H9 (cell line): ENCODE measurements around the gene PAQR4. TPM values are rescaled to one million over a fixed set of nuclear protein-coding genes. Genes with fewer than 3 reads are reported as not detected.
"Not testable (repeated sequence)": the region's sequence is repeated elsewhere in the genome, so short reads cannot be mapped to it uniquely, and the experiment has no call there.

Experiments
- DNase-seq: peaks from one replicate; pipeline ENCODE4 v3.0.0-alpha.2; 2017
- H2AFZ ChIP-seq: one replicate; pipeline ENCODE4 v1.6.1; 2013; ENCODE audit warnings: mild to moderate bottlenecking, low read length, control low read depth, moderate library complexity
- H2AK5ac ChIP-seq: 2 replicates; pipeline ENCODE4 v1.6.1; 2013; ENCODE audit warnings: low read length, control low read depth, mixed read lengths; ENCODE audit not compliant: insufficient read length
- H2BK120ac ChIP-seq: one replicate; pipeline ENCODE4 v1.6.1; 2013; ENCODE audit warnings: low read depth, mild to moderate bottlenecking, low read length, control low read depth, inconsistent platforms; ENCODE audit not compliant: poor library complexity, severe bottlenecking
- H2BK12ac ChIP-seq: 2 replicates; pipeline ENCODE4 v1.6.1; 2013; ENCODE audit warnings: low read length, control low read depth, mixed read lengths, low read depth; ENCODE audit not compliant: insufficient read length
- H2BK15ac ChIP-seq: 2 replicates; pipeline ENCODE4 v1.6.1; 2013; ENCODE audit warnings: low read depth, low read length, control low read depth
- H2BK20ac ChIP-seq: one replicate; pipeline ENCODE4 v1.6.1; 2013; ENCODE audit warnings: low read depth, mild to moderate bottlenecking, low read length, control low read depth, inconsistent platforms; ENCODE audit not compliant: poor library complexity, severe bottlenecking
- H2BK5ac ChIP-seq: 2 replicates; pipeline ENCODE4 v1.6.1; 2013; ENCODE audit warnings: low read length, control low read depth, mixed read lengths; ENCODE audit not compliant: insufficient read length
- H3K14ac ChIP-seq: 2 replicates; pipeline ENCODE4 v1.6.1; 2013; ENCODE audit warnings: low read length, control low read depth; ENCODE audit not compliant: insufficient read depth
- H3K18ac ChIP-seq: 2 replicates; pipeline ENCODE4 v1.6.1; 2013; ENCODE audit warnings: low read depth, mild to moderate bottlenecking, mixed read lengths, low read length, control low read depth; ENCODE audit not compliant: insufficient read length
- H3K23ac ChIP-seq: 2 replicates; pipeline ENCODE4 v1.6.1; 2013; ENCODE audit warnings: low read length, control low read depth, mixed read lengths, low read depth; ENCODE audit not compliant: insufficient read length
- H3K23me2 ChIP-seq: 2 replicates; pipeline ENCODE4 v1.6.1; 2013; ENCODE audit warnings: low read depth, mild to moderate bottlenecking, mixed read lengths, low read length, control low read depth; ENCODE audit not compliant: insufficient read length, poor library complexity, severe bottlenecking
- H3K27ac ChIP-seq: 2 replicates; pipeline ENCODE4 v1.5.1; 2013; ENCODE audit warnings: low read length, control low read depth, mixed read lengths, low read depth; ENCODE audit not compliant: insufficient read length
- H3K27me3 ChIP-seq: 2 replicates; pipeline ENCODE4 v1.6.1; 2013; ENCODE audit warnings: low read length, control low read depth, inconsistent platforms; ENCODE audit not compliant: insufficient read depth
- H3K4ac ChIP-seq: 2 replicates; pipeline ENCODE4 v1.6.1; 2013; ENCODE audit warnings: low read depth, mild to moderate bottlenecking, control low read depth, inconsistent platforms, low read length, moderate library complexity
- H3K4me1 ChIP-seq: 2 replicates; pipeline ENCODE4 v1.6.1; 2013; ENCODE audit warnings: low read length, control low read depth, inconsistent platforms; ENCODE audit not compliant: insufficient read depth
- H3K4me2 ChIP-seq: 2 replicates; pipeline ENCODE4 v1.6.1; 2013; ENCODE audit warnings: low read length, control low read depth, mixed read lengths; ENCODE audit not compliant: insufficient read length, insufficient read depth
- H3K56ac ChIP-seq: 2 replicates; pipeline ENCODE4 v1.6.1; 2013; ENCODE audit warnings: low read depth, mild to moderate bottlenecking, mixed read lengths, low read length, control low read depth; ENCODE audit not compliant: insufficient read length
- H3K79me1 ChIP-seq: 2 replicates; pipeline ENCODE4 v1.6.1; 2013; ENCODE audit warnings: low read depth, mild to moderate bottlenecking, moderate library complexity, low read length, control low read depth, inconsistent platforms; ENCODE audit not compliant: insufficient read depth, poor library complexity, severe bottlenecking
- H3K79me2 ChIP-seq: 2 replicates; pipeline ENCODE4 v1.6.1; 2013; ENCODE audit warnings: low read length, control low read depth, inconsistent platforms; ENCODE audit not compliant: insufficient read depth
- H3K9ac ChIP-seq: 2 replicates; pipeline ENCODE4 v1.6.1; 2013; ENCODE audit warnings: low read length, control low read depth, mixed read lengths; ENCODE audit not compliant: insufficient read length; ENCODE audit errors: extremely low read depth
- H3K9me3 ChIP-seq: one replicate; pipeline ENCODE4 v1.6.1; 2013; ENCODE audit warnings: low read depth, low read length, inconsistent platforms; ENCODE audit not compliant: control insufficient read depth
- H3T11ph ChIP-seq: one replicate; pipeline ENCODE4 v1.6.1; 2013; ENCODE audit warnings: mild to moderate bottlenecking, low read length, control low read depth, inconsistent platforms
- H4K20me1 ChIP-seq: one replicate; pipeline ENCODE4 v1.6.1; 2013; ENCODE audit not compliant: control insufficient read depth, insufficient read length, insufficient read depth
- H4K5ac ChIP-seq: 2 replicates; pipeline ENCODE4 v1.6.1; 2013; ENCODE audit warnings: low read depth, mild to moderate bottlenecking, mixed read lengths, low read length, control low read depth; ENCODE audit not compliant: insufficient read length
- H4K8ac ChIP-seq: replicated peaks from 2 replicates; pipeline ENCODE4 v1.6.1; 2013; ENCODE audit warnings: low read length, control low read depth, mixed read lengths, low read depth; ENCODE audit not compliant: insufficient read length
- H4K91ac ChIP-seq: 2 replicates; pipeline ENCODE4 v1.6.1; 2013; ENCODE audit warnings: low read depth, mild to moderate bottlenecking, moderate library complexity, mixed read lengths, low read length, control low read depth; ENCODE audit not compliant: insufficient read length
- H3K27ac Mint-ChIP-seq, 3 experiments: 2 replicates in 2 of 3; 3 replicates in 1 of 3; pipeline ENCODE4 v1.8.0; 2020 to 2021; ENCODE audit warnings: mixed read lengths in 3 of 3, mild to moderate bottlenecking in 1 of 3, moderate library complexity in 1 of 3
- H3K27me3 Mint-ChIP-seq: 2 replicates; pipeline ENCODE4 v1.8.0; 2021; ENCODE audit warnings: low read depth, mild to moderate bottlenecking, moderate library complexity, mixed read lengths
- H3K36me3 Mint-ChIP-seq, 3 experiments: 2 replicates in 2 of 3; 3 replicates in 1 of 3; pipeline ENCODE4 v1.8.0; 2020 to 2021; ENCODE audit warnings: low read depth in 3 of 3, mixed read lengths in 3 of 3; ENCODE audit not compliant: insufficient read depth in 1 of 3
- H3K4me1 Mint-ChIP-seq, 2 experiments: 2 replicates each; pipeline ENCODE4 v1.8.0; 2020; ENCODE audit warnings: mixed read lengths in 2 of 2
- H3K4me3 Mint-ChIP-seq, 2 experiments: 2 replicates in 1 of 2; 3 replicates in 1 of 2; pipeline ENCODE4 v1.8.0; 2020 to 2021; ENCODE audit warnings: mild to moderate bottlenecking in 2 of 2, mixed read lengths in 2 of 2, moderate library complexity in 1 of 2
- H3K9me3 Mint-ChIP-seq, 2 experiments: 2 replicates in 1 of 2; 3 replicates in 1 of 2; pipeline ENCODE4 v1.8.0; 2020; ENCODE audit warnings: mild to moderate bottlenecking in 2 of 2, mixed read lengths in 2 of 2, moderate library complexity in 1 of 2
- WGBS: extraction: QIAGEN DNeasy Blood & Tissue Kit; methylation state at CpG from one replicate; pipeline ENCODE4 v1.1.7; 2013; ENCODE audit warnings: missing lambda C conversion rate, low lambda C conversion rate, mixed read lengths; ENCODE audit not compliant: insufficient read length; ENCODE audit errors: extremely low coverage; 5-methylcytosine and 5-hydroxymethylcytosine counted together
- total RNA-seq: library from RNA; stranded (reverse); gene quantifications from 2 replicates; pipeline ENCODE4 v1.2.1, GENCODE V29; 2021
- TF ChIP-seq, protein P1 (sequence below): fragments of 200-600 bp; sonication (generic); conservative IDR thresholded peaks from 3 replicates; pipeline ENCODE4 v1.8.0; 2021; ENCODE audit warnings: antibody characterized with exemption, mild to moderate bottlenecking

PAQR4 gene
- total RNA-seq, 1 experiment from 2014 or later = 32.1 TPM

DNA sequence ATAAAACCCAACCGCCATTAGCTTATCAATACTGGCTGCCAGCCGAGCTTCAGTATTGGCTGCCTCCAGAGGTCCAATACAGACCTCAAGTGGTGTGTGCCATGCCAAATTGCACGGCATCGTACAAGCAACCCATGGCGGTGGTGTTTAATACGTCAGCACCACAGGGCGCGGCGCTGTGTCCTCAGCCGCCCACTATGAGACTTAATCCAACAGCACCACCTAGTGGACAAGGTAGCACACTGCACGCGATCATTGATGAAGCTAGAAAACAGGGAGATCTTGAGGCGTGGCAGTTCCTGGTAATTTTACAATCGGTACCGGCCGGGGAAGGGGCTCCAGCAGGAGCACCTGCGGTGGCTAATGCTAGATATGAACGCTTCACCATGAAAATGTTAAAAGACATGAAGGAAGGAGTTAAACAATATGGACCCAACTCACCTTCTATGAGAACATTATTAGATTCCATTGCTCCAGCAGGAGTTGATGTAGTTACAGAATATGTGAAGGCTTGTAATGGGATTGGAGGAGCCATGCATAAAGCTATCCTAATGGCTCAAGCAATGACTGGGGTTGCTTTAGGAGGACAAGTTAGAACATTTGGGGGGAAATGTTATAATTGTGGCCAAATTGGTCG lies 42.0 kb upstream of the PAQR4 start:
- H2BK12ac ChIP-seq = no peak overlapping the region
- TF ChIP-seq, protein P1, sequence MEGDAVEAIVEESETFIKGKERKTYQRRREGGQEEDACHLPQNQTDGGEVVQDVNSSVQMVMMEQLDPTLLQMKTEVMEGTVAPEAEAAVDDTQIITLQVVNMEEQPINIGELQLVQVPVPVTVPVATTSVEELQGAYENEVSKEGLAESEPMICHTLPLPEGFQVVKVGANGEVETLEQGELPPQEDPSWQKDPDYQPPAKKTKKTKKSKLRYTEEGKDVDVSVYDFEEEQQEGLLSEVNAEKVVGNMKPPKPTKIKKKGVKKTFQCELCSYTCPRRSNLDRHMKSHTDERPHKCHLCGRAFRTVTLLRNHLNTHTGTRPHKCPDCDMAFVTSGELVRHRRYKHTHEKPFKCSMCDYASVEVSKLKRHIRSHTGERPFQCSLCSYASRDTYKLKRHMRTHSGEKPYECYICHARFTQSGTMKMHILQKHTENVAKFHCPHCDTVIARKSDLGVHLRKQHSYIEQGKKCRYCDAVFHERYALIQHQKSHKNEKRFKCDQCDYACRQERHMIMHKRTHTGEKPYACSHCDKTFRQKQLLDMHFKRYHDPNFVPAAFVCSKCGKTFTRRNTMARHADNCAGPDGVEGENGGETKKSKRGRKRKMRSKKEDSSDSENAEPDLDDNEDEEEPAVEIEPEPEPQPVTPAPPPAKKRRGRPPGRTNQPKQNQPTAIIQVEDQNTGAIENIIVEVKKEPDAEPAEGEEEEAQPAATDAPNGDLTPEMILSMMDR = peak; percentile 98
- H3K4me3 Mint-ChIP-seq = peak overlapping the region in 1 of 2 experiments; percentile 3; a peak in 1 of 5 replicates
- no peak overlapping the region for H3K23ac ChIP-seq
- H3K18ac ChIP-seq = no peak overlapping the region
- no peaks in the 10 kb centered on the region for H3K27me3 ChIP-seq
- no peak overlapping the region for H2BK120ac ChIP-seq
- no peak overlapping the region for H4K5ac ChIP-seq
- no peak overlapping the region for H4K8ac ChIP-seq
- H4K20me1 ChIP-seq = no peaks in the 10 kb centered on the region
- no peak overlapping the region for H2BK20ac ChIP-seq
- no peak overlapping the region for H3T11ph ChIP-seq
- no peaks in the 10 kb centered on the region for H3K79me2 ChIP-seq
- H3K79me1 ChIP-seq = no peaks in the 10 kb centered on the region
- no peaks in the 10 kb centered on the region for H3K4me1 ChIP-seq
- peak; percentile 87 for DNase-seq
- no peak overlapping the region for H3K56ac ChIP-seq
- no peak overlapping the region for H2AK5ac ChIP-seq
- H3K9me3 ChIP-seq = no peaks in the 10 kb centered on the region
- peaks cover 6% of the 10 kb centered on the region for H3K27me3 Mint-ChIP-seq
- H3K14ac ChIP-seq = no peak overlapping the region
- no peak overlapping the region for H4K91ac ChIP-seq
- H3K27ac ChIP-seq = no peak overlapping the region
- no CpG with 5 or more reads among the region's 19 CpGs for WGBS
- peaks cover 5% of the 10 kb centered on the region for H3K23me2 ChIP-seq
- H3K4ac ChIP-seq = no peak overlapping the region
- H2AFZ ChIP-seq = no peak overlapping the region
- peak overlapping the region in 1 of 3 experiments; percentile 37; a peak in 1 of 7 replicates for H3K27ac Mint-ChIP-seq
- H3K4me1 Mint-ChIP-seq = peaks cover 28 to 30% of the 10 kb centered on the region in 2 experiments
- H2BK15ac ChIP-seq = no peak overlapping the region
- peaks cover 10 to 11% of the 10 kb centered on the region in 2 experiments for H3K9me3 Mint-ChIP-seq
- no peak overlapping the region for H2BK5ac ChIP-seq
- H3K9ac ChIP-seq = no peak overlapping the region
- peaks cover 10 to 16% (median 12%) of the 10 kb centered on the region in 3 experiments for H3K36me3 Mint-ChIP-seq
- no peak overlapping the region for H3K4me2 ChIP-seq

DNA sequence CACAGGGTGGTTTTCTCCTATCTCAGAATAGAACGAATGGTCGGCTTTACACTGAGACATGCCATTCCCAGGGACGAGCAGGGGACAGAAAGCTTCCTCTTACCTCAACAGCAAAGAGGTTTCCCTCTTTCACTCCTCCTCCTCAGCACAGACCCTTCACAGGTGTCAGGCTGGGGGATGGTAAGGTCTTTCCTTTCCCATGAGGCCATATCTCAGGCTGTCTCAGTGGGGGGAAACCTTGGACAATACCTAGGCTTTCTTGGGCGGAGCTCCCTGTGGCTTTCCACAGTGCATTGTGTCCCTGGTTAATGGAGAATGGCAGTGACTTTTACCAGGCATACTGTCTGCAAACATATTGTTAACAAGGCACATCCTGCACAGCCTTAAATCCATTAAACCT lies 41.0 kb upstream of the PAQR4 start:
- H2AK5ac ChIP-seq, H3K18ac ChIP-seq, H3K23ac ChIP-seq, H3K79me1 ChIP-seq, H2BK15ac ChIP-seq, H3K27me3 ChIP-seq, H4K5ac ChIP-seq, H2BK120ac ChIP-seq, H3K4me3 Mint-ChIP-seq, H3K9ac ChIP-seq, H3K56ac ChIP-seq, H3K14ac ChIP-seq, DNase-seq, H2BK12ac ChIP-seq, H3K27me3 Mint-ChIP-seq, H3K4ac ChIP-seq, H3K4me1 ChIP-seq, H3T11ph ChIP-seq, H4K8ac ChIP-seq, H2BK5ac ChIP-seq, H2AFZ ChIP-seq, H4K20me1 ChIP-seq, H3K4me2 ChIP-seq, H3K9me3 ChIP-seq, H3K79me2 ChIP-seq, H3K23me2 ChIP-seq, H2BK20ac ChIP-seq, H4K91ac ChIP-seq, H3K27ac ChIP-seq: not testable (repeated sequence)
- H3K9me3 Mint-ChIP-seq = peaks cover 10 to 11% of the 10 kb centered on the region in 2 experiments
- peaks cover 28 to 30% of the 10 kb centered on the region in 2 experiments for H3K4me1 Mint-ChIP-seq
- peak overlapping the region in 1 of 3 experiments; percentile 88; a peak in 3 of 7 replicates for H3K27ac Mint-ChIP-seq
- no CpG with 5 or more reads among the region's 4 CpGs for WGBS
- H3K36me3 Mint-ChIP-seq = peaks cover 9 to 12% (median 10%) of the 10 kb centered on the region in 3 experiments; a peak in 6 of 7 replicates
